ENCODE measurements around the gene ANGPT4. TPM values are rescaled to one million over a fixed set of nuclear protein-coding genes. Genes with fewer than 3 reads are reported as not detected.

The ANGPT4 gene
- total and polyA plus RNA-seq, 9 of the 15 experiments (the other 6 are each of a cell fraction or from before 2014, with no cell fraction given), result not detected

GRCh38 chr20:839626-840025, 76.5 kb downstream of the ANGPT4 start (continued):
- TF ChIP-seq MNT (conservative IDR thresholded peaks at IDR 0.05), result no peak
- no peak for TF ChIP-seq ZNF436 (CRISPR knock-in tag; IDR thresholded peaks at IDR 0.05)

GRCh38 chr20:839015-839414, 77.1 kb downstream of the ANGPT4 start:
- CTCF ChIA-PET (ENCODE audit: low intra/inter-chr PET ratio), result interaction anchor here (0.7 kb wide), 1 partner anchor 118 kb away, joined by 3 read pairs; no protein-coding TSS in a partner anchor
- TF ChIP-seq ZNF121 (CRISPR knock-in tag; conservative IDR thresholded peaks at IDR 0.05), result 0 out of 2 replicates have a peak, but pooled peaks have one; percentile 2
- TF ChIP-seq MXI1 (IDR thresholded peaks at IDR 0.05; ENCODE audit: low read depth, low read length), result no peak
- TF ChIP-seq RBM25 (IDR thresholded peaks at IDR 0.05; ENCODE audit: low read depth, low read length, severe bottlenecking), result peak; percentile 77
- TF ChIP-seq, protein P1, sequence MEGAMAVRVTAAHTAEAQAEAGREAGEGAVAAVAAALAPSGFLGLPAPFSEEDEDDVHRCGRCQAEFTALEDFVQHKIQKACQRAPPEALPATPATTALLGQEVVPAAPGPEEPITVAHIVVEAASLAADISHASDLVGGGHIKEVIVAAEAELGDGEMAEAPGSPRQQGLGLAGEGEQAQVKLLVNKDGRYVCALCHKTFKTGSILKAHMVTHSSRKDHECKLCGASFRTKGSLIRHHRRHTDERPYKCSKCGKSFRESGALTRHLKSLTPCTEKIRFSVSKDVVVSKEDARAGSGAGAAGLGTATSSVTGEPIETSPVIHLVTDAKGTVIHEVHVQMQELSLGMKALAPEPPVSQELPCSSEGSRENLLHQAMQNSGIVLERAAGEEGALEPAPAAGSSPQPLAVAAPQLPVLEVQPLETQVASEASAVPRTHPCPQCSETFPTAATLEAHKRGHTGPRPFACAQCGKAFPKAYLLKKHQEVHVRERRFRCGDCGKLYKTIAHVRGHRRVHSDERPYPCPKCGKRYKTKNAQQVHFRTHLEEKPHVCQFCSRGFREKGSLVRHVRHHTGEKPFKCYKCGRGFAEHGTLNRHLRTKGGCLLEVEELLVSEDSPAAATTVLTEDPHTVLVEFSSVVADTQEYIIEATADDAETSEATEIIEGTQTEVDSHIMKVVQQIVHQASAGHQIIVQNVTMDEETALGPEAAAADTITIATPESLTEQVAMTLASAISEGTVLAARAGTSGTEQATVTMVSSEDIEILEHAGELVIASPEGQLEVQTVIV (CRISPR knock-in tag; IDR thresholded peaks at IDR 0.05; ENCODE audit: borderline replicate concordance), result no peak
- TF ChIP-seq NONO (IDR thresholded peaks at IDR 0.05; ENCODE audit: low read depth in 2 of 2, low read length in 1 of 2), result no peak
- peak; percentile 15 to 23; a peak in 1 of 4 replicates for TF ChIP-seq KDM1A (IDR thresholded peaks at IDR 0.05)
- no peak for TF ChIP-seq TFAP4 (CRISPR knock-in tag; IDR thresholded peaks at IDR 0.05; ENCODE audit: borderline replicate concordance)
- no peak for TF ChIP-seq GTF3C2 (IDR thresholded peaks at IDR 0.05; ENCODE audit: borderline replicate concordance, extremely low read depth, insufficient read length)
- no peak for TF ChIP-seq POLR3G (IDR thresholded peaks at IDR 0.05; ENCODE audit: extremely low read depth, insufficient read length, insufficient replicate concordance)
- TF ChIP-seq ADNP (tag; IDR thresholded peaks at IDR 0.05), result peak; percentile 58; the same call in 1 of the 2 replicates

More at GRCh38 chr20:839015-839414, 77.1 kb downstream of the ANGPT4 start:
- no peak overlapping the region for H3K4me2 ChIP-seq (ENCODE audit: insufficient read depth, low read length)
- POLR2A ChIA-PET, result interaction anchor here (0.8 kb wide), 1 partner anchor 15 kb away, joined by 3 read pairs; no protein-coding TSS in a partner anchor
- DNase-seq (ENCODE audit: extremely low read depth in 1 of 4, low spot score in 3 of 4) (no peak), FAIRE-seq (no peak), ATAC-seq (no peak)
- peaks cover 63% of the 10 kb centered on the region for H3K79me2 ChIP-seq (ENCODE audit: control insufficient read depth, insufficient read depth, low read length)
- H4K20me1 ChIP-seq (replicated peaks; ENCODE audit: control insufficient read depth, insufficient read depth, low read length), result 0 out of 2 replicates have a peak, but pooled peaks cover 8% of the 10 kb centered on the region
- WGBS (ENCODE audit: insufficient coverage, low coverage, missing lambda C conversion rate), result 51% methylated on average over 4 of the region's 5 CpGs
- H3K9me3 ChIP-seq (replicated peaks; ENCODE audit: control insufficient read depth, insufficient read depth, low read depth, low read length), result no peaks in the 10 kb centered on the region
- no peak overlapping the region for H3K4me3 ChIP-seq
- no peaks in the 10 kb centered on the region for H3K27me3 ChIP-seq (ENCODE audit: control insufficient read depth in 2 of 2, insufficient read depth in 2 of 2, low read length in 2 of 2)
- no TSS peak for BruUV-seq (replicated peaks)
- H3K9me1 ChIP-seq (ENCODE audit: control insufficient read depth, insufficient read depth, low read length), result no peaks in the 10 kb centered on the region
- peaks cover 4% of the 10 kb centered on the region; the same call in 1 of the 3 replicates for H3K36me3 ChIP-seq (ENCODE audit: control insufficient read depth, insufficient read depth, low read length)
- H3K4me1 ChIP-seq (replicated peaks in 1 of 2; ENCODE audit: control insufficient read depth in 2 of 2, insufficient read depth in 2 of 2, low read length in 2 of 2), result peaks cover 37 to 38% of the 10 kb centered on the region in 2 experiments
- H3K27ac ChIP-seq (ENCODE audit: extremely low read depth, low read depth, low read length), result no peak overlapping the region
- no peak overlapping the region for H2AFZ ChIP-seq (ENCODE audit: low read depth, low read length)
- intact Hi-C loops (cut with micrococcal nuclease), result no loop called here
- in situ Hi-C loops (cut with MboI), result no loop called here
- peak overlapping the region in 1 of 2 experiments; percentile 26; a peak in 1 of 4 replicates for H3K9ac ChIP-seq (ENCODE audit: insufficient read depth in 1 of 2, low read depth in 2 of 2, low read length in 2 of 2)

Measured in K562 (cell line).